ENCODE results near the gene ADAMTS20. TPM values are rescaled to one million over a fixed set of nuclear protein-coding genes. Genes with fewer than 3 reads are reported as not detected.

Gene ADAMTS20, protein sequence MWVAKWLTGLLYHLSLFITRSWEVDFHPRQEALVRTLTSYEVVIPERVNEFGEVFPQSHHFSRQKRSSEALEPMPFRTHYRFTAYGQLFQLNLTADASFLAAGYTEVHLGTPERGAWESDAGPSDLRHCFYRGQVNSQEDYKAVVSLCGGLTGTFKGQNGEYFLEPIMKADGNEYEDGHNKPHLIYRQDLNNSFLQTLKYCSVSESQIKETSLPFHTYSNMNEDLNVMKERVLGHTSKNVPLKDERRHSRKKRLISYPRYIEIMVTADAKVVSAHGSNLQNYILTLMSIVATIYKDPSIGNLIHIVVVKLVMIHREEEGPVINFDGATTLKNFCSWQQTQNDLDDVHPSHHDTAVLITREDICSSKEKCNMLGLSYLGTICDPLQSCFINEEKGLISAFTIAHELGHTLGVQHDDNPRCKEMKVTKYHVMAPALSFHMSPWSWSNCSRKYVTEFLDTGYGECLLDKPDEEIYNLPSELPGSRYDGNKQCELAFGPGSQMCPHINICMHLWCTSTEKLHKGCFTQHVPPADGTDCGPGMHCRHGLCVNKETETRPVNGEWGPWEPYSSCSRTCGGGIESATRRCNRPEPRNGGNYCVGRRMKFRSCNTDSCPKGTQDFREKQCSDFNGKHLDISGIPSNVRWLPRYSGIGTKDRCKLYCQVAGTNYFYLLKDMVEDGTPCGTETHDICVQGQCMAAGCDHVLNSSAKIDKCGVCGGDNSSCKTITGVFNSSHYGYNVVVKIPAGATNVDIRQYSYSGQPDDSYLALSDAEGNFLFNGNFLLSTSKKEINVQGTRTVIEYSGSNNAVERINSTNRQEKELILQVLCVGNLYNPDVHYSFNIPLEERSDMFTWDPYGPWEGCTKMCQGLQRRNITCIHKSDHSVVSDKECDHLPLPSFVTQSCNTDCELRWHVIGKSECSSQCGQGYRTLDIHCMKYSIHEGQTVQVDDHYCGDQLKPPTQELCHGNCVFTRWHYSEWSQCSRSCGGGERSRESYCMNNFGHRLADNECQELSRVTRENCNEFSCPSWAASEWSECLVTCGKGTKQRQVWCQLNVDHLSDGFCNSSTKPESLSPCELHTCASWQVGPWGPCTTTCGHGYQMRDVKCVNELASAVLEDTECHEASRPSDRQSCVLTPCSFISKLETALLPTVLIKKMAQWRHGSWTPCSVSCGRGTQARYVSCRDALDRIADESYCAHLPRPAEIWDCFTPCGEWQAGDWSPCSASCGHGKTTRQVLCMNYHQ (N-terminal part only)
- total RNA-seq = 1.6 TPM

DNA sequence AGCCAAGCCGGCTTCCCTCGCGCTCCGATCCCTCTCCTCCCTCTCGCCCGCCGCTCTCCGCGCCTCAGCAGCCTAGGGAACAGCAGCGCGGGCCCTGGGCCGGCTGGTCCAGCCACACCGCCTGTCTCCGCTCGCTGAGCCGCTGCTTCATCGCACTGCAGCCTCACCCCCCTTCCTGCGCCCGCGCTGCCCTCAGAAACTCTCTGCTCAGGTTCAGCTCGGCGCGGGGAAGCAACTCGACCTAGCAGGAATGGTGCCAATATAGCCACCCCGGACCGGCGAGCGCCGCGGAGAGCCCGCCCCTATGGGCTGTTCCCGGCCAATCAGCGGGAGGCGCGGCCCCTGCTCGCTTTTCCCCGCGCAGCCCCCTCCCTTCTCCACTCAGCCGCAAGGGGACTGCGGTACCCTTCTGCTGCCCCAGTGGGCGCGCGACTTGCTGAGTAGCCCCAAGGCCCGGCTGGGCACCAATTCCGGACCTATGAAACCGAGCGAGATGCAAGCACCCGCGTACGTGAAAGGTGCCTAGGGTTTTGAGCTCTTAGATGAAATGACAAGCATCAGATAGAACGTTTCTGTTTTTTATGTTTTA is at the start of gene ADAMTS20:
Gene ADAMTS20 (minus strand): TSS at position 233 of the 589 bp plus-strand sequence. CDS start 282 bp downstream, outside the sequence.

Other genes with a start within 250 kb of the ADAMTS20 start
- gene PUS7L, start 206.6 kb upstream of the ADAMTS20 start, total RNA-seq = 35.8 TPM
- 25.1 TPM for gene IRAK4, start 206.7 kb upstream of the ADAMTS20 start, total RNA-seq